ENCODE measurements around the gene ZMYM5.
"Not testable (repeated sequence)": the region's sequence is repeated elsewhere in the genome, so short reads cannot be mapped to it uniquely, and the experiment has no call there.

ZMYM5 gene

DNA sequence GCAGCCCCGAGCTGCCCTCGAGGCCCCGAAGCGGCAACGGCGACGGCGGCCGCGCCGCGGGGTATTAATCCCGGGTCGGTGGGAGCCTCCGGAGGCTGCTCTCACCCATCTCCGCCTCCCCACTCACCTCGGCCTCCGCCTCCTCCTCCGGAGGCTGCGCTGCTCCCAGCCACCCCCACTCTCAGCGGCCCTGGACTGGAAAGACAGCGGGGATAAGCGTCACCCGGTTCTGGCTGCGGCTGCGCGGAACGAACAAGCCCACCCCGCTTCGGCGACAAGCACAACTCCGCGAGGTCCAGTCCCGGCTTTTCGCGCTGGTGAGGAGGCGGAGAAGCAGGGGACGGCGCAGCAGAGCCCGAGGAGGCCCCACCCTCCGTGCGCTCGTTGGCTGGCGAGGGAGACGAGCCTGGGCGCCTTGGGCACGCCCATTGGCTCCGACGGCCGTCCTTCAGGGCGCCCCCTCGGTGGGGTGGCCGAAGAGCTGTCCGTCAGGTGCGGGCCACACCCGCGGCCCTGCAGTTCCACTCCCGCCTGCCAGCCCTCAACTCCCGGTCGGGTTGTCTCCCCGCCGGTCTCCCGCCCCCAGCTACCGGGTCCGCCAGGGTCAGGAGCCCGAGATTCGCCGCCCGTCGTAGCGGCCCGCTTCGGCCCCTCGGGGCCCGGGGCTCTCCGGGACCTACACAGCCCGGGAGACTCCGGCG lies at the start of gene ZMYM5:
TSS of gene ZMYM5 (minus strand) at position 327 of the 701 bp plus-strand sequence. CDS start 11,469 bp downstream, outside the sequence.
- no peak for TF ChIP-seq CTCF (IDR thresholded peaks at IDR 0.05)
- peak within 1 kb of the TSS; percentile 80 for H3K4me3 ChIP-seq
- peak; percentile 99 for DNase-seq (ENCODE audit: low spot score)
- H3K27ac ChIP-seq: peak within 1 kb of the TSS; percentile 97 to 99

DNA sequence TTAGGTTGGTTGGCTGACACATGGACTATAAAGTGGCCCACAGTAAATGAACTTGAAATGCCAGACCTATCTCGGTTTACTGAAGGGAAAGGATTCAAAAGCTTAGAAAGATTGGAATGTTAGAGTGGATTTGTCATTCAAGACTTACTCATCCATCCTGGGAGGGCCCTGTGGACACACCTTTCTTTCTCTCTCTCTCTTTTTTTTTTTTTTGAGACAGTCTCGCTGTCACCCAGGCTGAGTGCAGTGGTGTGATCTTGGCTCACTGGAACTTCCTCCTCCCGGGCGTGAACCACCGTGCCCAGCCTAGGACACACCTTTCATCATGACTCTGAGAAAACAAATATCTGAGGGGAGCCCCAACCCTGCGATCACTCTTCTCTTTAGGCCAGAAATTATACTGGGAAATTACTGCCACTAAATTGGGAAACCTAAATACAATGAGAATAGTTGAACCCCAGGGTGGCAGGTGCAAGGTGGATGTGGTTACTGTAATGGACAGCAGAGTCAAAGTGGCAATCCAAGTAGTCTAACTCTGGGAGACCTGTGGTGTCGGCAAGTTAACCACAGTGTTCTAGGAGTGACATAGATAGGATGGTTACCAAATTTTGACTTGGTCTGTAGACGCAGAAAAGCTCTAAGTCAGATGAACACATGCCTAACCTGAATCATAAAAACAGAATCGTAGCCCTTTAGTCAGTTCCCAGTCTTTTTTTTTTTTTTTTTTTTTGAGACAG lies 47.1 kb upstream of the ZMYM5 start:
- no peak for DNase-seq (ENCODE audit: low spot score)
- no peak for TF ChIP-seq CTCF (IDR thresholded peaks at IDR 0.05)
- Histone ChIP-seq H3K27ac (no peak overlapping the region), H3K4me3 (no peak overlapping the region)

GRCh38 chr13:19908350-19908986 lies 45.0 kb upstream of the ZMYM5 start:
- no peak overlapping the region for H3K4me3 ChIP-seq
- no peak for TF ChIP-seq CTCF (IDR thresholded peaks at IDR 0.05)
- no peak for DNase-seq (ENCODE audit: low spot score)

GRCh38 chr13:19905487-19906195 lies 42.2 kb upstream of the ZMYM5 start:
- H3K27ac ChIP-seq, H3K4me3 ChIP-seq: not testable (repeated sequence)

More at GRCh38 chr13:19908350-19908986, 45.0 kb upstream of the ZMYM5 start:
- no peak overlapping the region for H3K27ac ChIP-seq

GRCh38 chr13:19890030-19890429 lies 26.6 kb upstream of the ZMYM5 start:
- TF ChIP-seq CTCF (IDR thresholded peaks at IDR 0.05): no peak
- Histone ChIP-seq H3K4me3 (no peak overlapping the region), H3K27ac (no peak overlapping the region)
- no peak for DNase-seq (ENCODE audit: low spot score)

More at GRCh38 chr13:19905487-19906195, 42.2 kb upstream of the ZMYM5 start:
- not testable (repeated sequence) for DNase-seq (ENCODE audit: low spot score)

DNA sequence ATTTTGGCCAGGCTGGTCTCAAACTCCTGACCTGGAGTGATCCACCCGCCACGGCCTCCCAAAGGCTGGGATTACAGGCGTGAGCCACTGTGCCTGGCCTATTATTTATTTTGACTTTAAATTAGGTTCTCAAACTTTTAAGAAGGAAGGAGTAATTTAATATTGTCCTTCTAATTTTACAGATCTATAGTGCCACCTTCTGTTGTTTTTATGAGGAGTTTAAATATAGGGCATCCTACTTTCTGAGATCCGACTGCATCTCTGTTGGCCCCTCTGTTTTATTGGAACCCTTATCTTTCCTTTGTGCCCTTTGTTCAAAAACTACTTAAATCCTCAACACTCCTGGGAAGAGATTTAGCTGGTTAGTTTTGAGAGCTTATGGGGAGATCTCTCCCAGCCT lies 25.4 kb upstream of the ZMYM5 start:
- no peak overlapping the region for H3K4me3 ChIP-seq
- no peak for DNase-seq (ENCODE audit: low spot score)
- TF ChIP-seq CTCF (IDR thresholded peaks at IDR 0.05): no peak
- no peak overlapping the region for H3K27ac ChIP-seq

GRCh38 chr13:19882231-19882630 lies 18.8 kb upstream of the ZMYM5 start:
- Histone ChIP-seq H3K27ac (no peak overlapping the region), H3K4me3 (no peak overlapping the region)
- no peak for DNase-seq (ENCODE audit: low spot score)
- TF ChIP-seq CTCF (IDR thresholded peaks at IDR 0.05): no peak

Data from coronary artery (tissue), 2 donors.